Keratinocyte (primary cell): ENCODE results near the gene FCHO2.

Source experiments
- CTCF ChIP-seq, 3 experiments: IDR thresholded peaks in 1 of 3; conservative IDR thresholded peaks in 1 of 3; optimal IDR thresholded peaks in 1 of 3; 2 replicates in 2 of 3; 3 replicates in 1 of 3; pipeline versions ENCODE3 to v1.5.1; 2011; ENCODE audit warnings: low read length in 3 of 3, mild to moderate bottlenecking in 3 of 3, moderate library complexity in 2 of 3, control low read depth in 1 of 3, inconsistent platforms in 1 of 3; ENCODE audit not compliant: insufficient read depth in 2 of 3; ENCODE audit errors: extremely low read depth in 1 of 3
- EZH2 ChIP-seq: IDR thresholded peaks from one replicate; pipeline ENCODE4 v1.6.1; 2012; ENCODE audit warnings: inconsistent platforms, mild to moderate bottlenecking, low read length, moderate library complexity

GRCh38 chr5:72943307-72943706 is 12.5 kb upstream of the FCHO2 start:
- TF ChIP-seq CTCF (optimal IDR thresholded peaks at IDR 0.05 in 1 of 3, IDR thresholded peaks at IDR 0.05 in 1 of 3, conservative IDR thresholded peaks at IDR 0.05 in 1 of 3; ENCODE audit: extremely low read depth in 1 of 3, insufficient read depth in 2 of 3, low read length in 3 of 3) (no peak), EZH2 (no peak)
